HG03469 (cell line): Measurements from ENCODE around the gene SEMA7A.
"Not testable (repeated sequence)": the region's sequence is repeated elsewhere in the genome, so short reads cannot be mapped to it uniquely, and the experiment has no call there.

ENCODE experiments used
- ATAC-seq: cut with Tn5 transposase; IDR thresholded peaks from one replicate; pipeline ENCODE4 v1.9.1; 2021; ENCODE audit warnings: mild to moderate bottlenecking, moderate library complexity, moderate number of reproducible peaks; ENCODE audit not compliant: unreplicated experiment

SEMA7A gene

GRCh38 chr15:74376825-74377581 is 56.8 kb downstream of the SEMA7A start:
- no peak for ATAC-seq

GRCh38 chr15:74376226-74376625 is 57.5 kb downstream of the SEMA7A start:
- no peak for ATAC-seq

- ATAC-seq, result no peak
Observed at GRCh38 chr15:74375303-74375693, 58.5 kb downstream of the SEMA7A start.

- ATAC-seq, result peak; percentile 5
Observed at GRCh38 chr15:74374648-74375302, 59.0 kb downstream of the SEMA7A start.

- ATAC-seq, result peak; percentile 30
Observed at GRCh38 chr15:74373731-74374647, 59.8 kb downstream of the SEMA7A start.

- no peak for ATAC-seq
Observed at GRCh38 chr15:74373056-74373650, 60.6 kb downstream of the SEMA7A start.

GRCh38 chr15:74370471-74370870 is 63.3 kb downstream of the SEMA7A start:
- no peak for ATAC-seq

GRCh38 chr15:74369756-74370155 is 64.0 kb downstream of the SEMA7A start:
- no peak for ATAC-seq

GRCh38 chr15:74369084-74369745 is 64.5 kb downstream of the SEMA7A start:
- no peak for ATAC-seq

- ATAC-seq, result no peak
Observed at GRCh38 chr15:74368121-74368520, 65.6 kb downstream of the SEMA7A start.

- no peak for ATAC-seq
Observed at GRCh38 chr15:74367296-74367854, 66.4 kb downstream of the SEMA7A start, which contains the start of gene CYP11A1. CYP11A1 (minus strand) TSS chr15:74367646; CDS start chr15:74367585, 61 bp downstream.

GRCh38 chr15:74365598-74366445 is 67.9 kb downstream of the SEMA7A start:
- ATAC-seq, result no peak

- no peak for ATAC-seq
Observed at GRCh38 chr15:74364936-74365597, 68.7 kb downstream of the SEMA7A start.

- no peak for ATAC-seq
Observed at GRCh38 chr15:74362482-74362881, 71.3 kb downstream of the SEMA7A start.

GRCh38 chr15:74360855-74361254 is 72.9 kb downstream of the SEMA7A start:
- ATAC-seq, result not testable (repeated sequence)

- not testable (repeated sequence) for ATAC-seq
Observed at GRCh38 chr15:74359376-74359775, 74.4 kb downstream of the SEMA7A start.
